Ectodermal cell (in vitro differentiated cells): ENCODE results near the gene ATP5IF1.

Experiments
- H3K27ac ChIP-seq: 2 replicates; pipeline ENCODE4 v1.7.0; 2013; ENCODE audit warnings: mild to moderate bottlenecking, low read depth, low read length; ENCODE audit not compliant: insufficient read depth, poor library complexity, severe bottlenecking
- H3K27me3 ChIP-seq: 2 replicates; pipeline ENCODE4 v1.7.0; 2013; ENCODE audit warnings: mild to moderate bottlenecking, low read length; ENCODE audit not compliant: insufficient read depth, control insufficient read depth, poor library complexity, severe bottlenecking
- H3K36me3 ChIP-seq: one replicate; pipeline ENCODE4 v1.7.0; 2013; ENCODE audit warnings: low read length; ENCODE audit not compliant: control insufficient read depth, insufficient read depth
- H3K4me1 ChIP-seq: one replicate; pipeline ENCODE4 v1.7.0; 2013; ENCODE audit warnings: low read length; ENCODE audit not compliant: control insufficient read depth, insufficient read depth
- H3K4me3 ChIP-seq: 2 replicates; pipeline ENCODE4 v1.7.0; 2013; ENCODE audit warnings: low read depth, low read length, control low read depth; ENCODE audit not compliant: insufficient read depth
- H3K9me3 ChIP-seq: 2 replicates; pipeline ENCODE4 v1.7.0; 2013; ENCODE audit warnings: mild to moderate bottlenecking, low read length, moderate library complexity; ENCODE audit not compliant: control insufficient read depth
- WGBS, 2 experiments: methylation state at CpG; one replicate each; pipeline ENCODE4 v1.1.7; 2013; ENCODE audit warnings: missing lambda C conversion rate in 2 of 2; 5-methylcytosine and 5-hydroxymethylcytosine counted together

The ATP5IF1 gene

DNA sequence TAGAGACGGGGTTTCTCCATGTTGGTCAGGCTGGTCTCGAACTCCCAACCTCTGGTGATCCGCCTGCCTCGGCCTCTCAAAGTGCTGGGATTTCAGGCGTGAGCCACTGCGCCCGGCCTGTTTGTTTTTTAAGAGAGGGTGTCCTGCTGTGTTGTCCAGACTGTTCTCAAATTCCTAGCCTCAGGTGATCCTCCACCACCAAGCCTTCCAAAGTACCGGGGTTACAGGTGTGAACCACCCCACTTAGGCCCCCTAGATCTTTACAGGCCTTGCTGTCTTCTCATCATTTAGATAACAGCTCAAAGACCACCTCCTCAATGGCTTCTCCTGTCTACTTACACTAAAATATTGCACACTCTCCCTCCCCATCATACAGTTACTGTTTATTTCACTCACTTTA is 29.7 kb downstream of the ATP5IF1 start:
- Histone ChIP-seq H3K9me3 (no peaks in the 10 kb centered on the region), H3K27ac (no peak overlapping the region), H3K27me3 (no peaks in the 10 kb centered on the region), H3K36me3 (no peaks in the 10 kb centered on the region), H3K4me3 (no peak overlapping the region), H3K4me1 (peaks cover 11% of the 10 kb centered on the region)
- 80 to 83% methylated on average over 8 of the region's 8 CpGs for WGBS, 2 experiments

DNA sequence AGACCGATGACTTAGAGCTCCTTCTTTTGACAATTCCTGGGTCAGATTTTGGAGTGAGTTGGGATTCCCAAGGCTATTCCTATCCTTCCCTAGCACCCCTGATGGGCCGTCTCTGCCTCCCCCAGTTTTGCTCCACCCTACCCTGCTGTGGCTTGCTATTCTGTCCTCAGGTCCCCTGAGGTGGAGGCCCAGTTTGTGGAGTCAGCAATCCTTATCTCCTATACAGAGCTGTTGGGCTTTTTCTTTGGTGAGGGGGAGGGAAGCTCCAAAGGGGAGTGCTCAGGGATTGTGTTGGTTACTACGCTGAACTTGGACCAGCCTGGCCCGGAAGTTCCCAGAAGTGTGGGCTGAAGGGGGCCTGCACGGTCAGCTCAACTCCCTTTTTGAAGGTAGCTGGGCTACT is 31.0 kb downstream of the ATP5IF1 start:
- 32 to 40% methylated on average over 5 of the region's 5 CpGs for WGBS, 2 experiments
- Histone ChIP-seq H3K27me3 (no peaks in the 10 kb centered on the region), H3K27ac (no peak overlapping the region), H3K4me1 (peaks cover 4% of the 10 kb centered on the region), H3K4me3 (no peak overlapping the region), H3K9me3 (no peaks in the 10 kb centered on the region), H3K36me3 (no peaks in the 10 kb centered on the region)

DNA sequence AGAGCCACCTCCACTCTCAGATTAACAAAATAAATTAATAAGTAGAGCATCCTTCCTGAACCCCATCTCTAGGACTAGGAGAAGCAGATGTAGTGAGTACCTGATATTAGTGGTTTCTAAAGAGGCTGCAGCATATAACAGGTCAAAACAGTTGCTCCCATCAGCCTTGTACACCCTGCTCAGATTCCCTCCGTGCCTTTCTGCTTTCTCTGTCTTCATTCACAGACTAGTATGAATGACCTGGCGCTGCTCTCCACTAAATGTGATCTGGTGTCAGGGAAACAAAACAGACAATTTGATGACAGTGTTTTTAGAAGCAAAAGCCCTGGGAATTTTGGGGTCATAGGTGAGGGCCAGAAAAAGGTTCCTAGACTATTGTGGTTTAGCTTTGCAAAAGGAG is 31.7 kb downstream of the ATP5IF1 start:
- Histone ChIP-seq H3K4me3 (no peak overlapping the region), H3K36me3 (no peaks in the 10 kb centered on the region), H3K4me1 (peaks cover 4% of the 10 kb centered on the region), H3K27ac (no peak overlapping the region), H3K9me3 (no peaks in the 10 kb centered on the region), H3K27me3 (no peaks in the 10 kb centered on the region)
- 94 to 96% methylated on average over 2 of the region's 2 CpGs for WGBS, 2 experiments

DNA sequence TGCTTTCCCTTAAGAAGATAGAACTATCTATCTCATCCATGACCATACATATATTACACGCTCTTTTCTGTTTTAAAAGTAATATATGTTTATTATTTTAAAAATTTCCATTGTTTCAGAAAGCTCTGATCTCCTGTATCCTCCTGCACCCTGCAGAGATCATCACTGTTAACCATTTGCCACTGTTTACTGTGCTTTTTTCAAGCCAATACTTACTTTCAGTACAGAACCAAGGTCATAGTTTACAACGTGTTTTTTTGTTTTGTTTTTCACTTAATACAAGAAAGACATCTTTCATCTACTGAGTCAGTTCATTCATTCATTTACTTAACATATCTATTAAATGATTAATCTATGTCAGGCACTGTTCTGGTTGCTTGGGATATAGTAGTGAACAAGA is 33.6 kb downstream of the ATP5IF1 start:
- H3K27me3 ChIP-seq, result no peaks in the 10 kb centered on the region
- H3K4me3 ChIP-seq, result no peak overlapping the region
- no peak overlapping the region for H3K27ac ChIP-seq
- no peaks in the 10 kb centered on the region for H3K9me3 ChIP-seq
- 87 to 89% methylated on average over 1 to 2 of the region's 2 CpGs for WGBS, 2 experiments
- peaks cover 4% of the 10 kb centered on the region for H3K4me1 ChIP-seq
- H3K36me3 ChIP-seq, result peaks cover 14% of the 10 kb centered on the region

DNA sequence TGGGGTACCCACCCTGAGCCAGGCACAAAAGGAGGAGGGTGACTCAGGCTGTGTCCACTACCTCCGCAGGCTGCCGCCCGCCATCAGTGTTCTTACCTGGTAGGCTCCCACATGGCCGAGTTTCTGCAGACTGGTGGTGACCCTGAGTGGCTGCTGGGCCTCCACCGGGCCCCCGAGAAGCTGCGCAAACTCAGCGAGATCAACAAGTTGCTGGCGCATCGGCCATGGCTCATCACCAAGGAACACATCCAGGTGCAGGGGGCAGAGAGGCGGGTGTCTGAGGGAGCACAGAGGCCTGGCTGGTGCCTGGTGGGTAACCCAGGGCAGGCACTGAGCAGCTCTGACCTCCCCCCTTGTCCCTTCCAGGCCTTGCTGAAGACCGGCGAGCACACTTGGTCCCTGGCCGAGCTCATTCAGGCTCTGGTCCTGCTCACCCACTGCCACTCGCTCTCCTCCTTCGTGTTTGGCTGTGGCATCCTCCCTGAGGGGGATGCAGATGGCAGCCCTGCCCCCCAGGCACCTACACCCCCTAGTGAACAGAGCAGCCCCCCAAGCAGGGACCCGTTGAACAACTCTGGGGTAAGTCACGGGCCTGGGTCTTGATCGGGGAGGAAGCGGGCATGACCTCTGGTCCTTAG is 36.4 kb downstream of the ATP5IF1 start:
- WGBS, 2 experiments, result 94 to 97% methylated on average over 20 of the region's 20 CpGs
- H3K27me3 ChIP-seq, result no peaks in the 10 kb centered on the region
- H3K9me3 ChIP-seq, result no peaks in the 10 kb centered on the region
- H3K4me1 ChIP-seq, result no peaks in the 10 kb centered on the region
- H3K36me3 ChIP-seq, result peaks cover 20% of the 10 kb centered on the region
- no peak overlapping the region for H3K4me3 ChIP-seq
- H3K27ac ChIP-seq, result no peak overlapping the region

DNA sequence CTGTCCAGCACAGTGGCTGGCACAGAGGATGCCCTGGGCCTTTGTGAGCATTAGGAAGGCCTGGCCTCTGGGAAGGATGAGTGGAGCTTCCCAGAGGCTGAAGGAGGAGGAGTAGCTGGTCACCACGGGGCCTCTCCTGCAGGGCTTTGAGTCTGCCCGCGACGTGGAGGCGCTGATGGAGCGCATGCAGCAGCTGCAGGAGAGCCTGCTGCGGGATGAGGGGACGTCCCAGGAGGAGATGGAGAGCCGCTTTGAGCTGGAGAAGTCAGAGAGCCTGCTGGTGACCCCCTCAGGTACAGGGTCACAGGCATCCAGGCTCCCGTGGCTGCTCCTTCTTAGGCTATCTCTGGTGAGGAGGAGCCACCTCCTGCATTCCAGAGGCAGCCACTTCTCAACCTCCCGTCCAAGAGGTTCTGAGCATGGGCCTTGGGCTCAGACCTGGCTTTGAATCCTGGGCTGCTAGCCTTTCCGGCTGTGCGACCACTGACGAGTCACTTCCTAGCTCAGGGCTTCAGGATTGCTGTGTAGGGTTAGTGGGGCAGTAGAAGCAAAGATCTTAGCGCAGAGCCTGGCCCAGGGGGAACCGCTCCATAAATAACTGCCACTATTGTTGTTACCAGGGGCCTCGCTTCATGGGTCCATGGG is 37.4 kb downstream of the ATP5IF1 start:
- no peak overlapping the region for H3K4me3 ChIP-seq
- H3K9me3 ChIP-seq, result no peaks in the 10 kb centered on the region
- H3K4me1 ChIP-seq, result no peaks in the 10 kb centered on the region
- H3K27me3 ChIP-seq, result no peaks in the 10 kb centered on the region
- 84 to 89% methylated on average over 17 of the region's 17 CpGs for WGBS, 2 experiments
- H3K36me3 ChIP-seq, result peaks cover 20% of the 10 kb centered on the region
- H3K27ac ChIP-seq, result no peak overlapping the region

DNA sequence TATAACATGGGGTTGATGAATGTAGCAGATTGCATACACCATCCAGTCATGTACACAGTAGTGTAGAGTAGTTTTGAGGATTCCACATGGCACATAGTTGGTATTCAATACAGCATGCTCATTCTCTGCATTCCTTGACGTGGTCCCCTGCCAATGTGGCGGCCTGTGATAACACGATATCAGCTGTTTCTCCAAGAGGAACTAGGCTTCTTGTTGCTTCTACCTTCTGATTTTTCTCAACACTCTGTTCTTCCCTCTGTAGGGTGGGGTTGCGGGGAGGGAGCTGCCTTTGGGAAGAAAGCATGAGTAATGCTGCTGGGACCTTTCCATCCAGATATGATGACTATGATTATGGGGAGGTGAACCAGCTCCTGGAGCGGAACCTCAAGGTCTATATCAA is 42.8 kb downstream of the ATP5IF1 start:
- Histone ChIP-seq H3K36me3 (peaks cover 25% of the 10 kb centered on the region), H3K27me3 (no peaks in the 10 kb centered on the region)
- WGBS, 2 experiments, result 93 to 95% methylated on average over 5 of the region's 5 CpGs

DNA sequence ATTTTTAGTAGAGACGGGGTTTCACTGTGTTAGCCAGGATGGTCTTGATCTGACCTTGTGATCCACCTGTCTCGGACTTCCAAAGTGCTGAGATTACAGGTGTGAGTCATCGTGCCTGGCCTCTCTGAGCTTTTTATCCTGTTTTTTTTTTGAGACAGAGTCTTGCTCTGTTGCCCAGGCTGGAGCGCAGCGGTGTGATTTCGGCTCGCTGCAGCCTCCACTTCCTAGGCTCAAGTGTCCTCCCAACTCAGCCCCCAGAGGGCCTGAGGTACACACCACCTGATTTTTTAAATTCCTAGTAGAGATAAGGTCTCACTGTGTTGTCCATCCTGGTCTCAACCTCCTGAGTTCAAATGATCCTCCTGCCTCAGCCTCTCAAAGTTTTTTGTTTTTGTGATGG is 43.8 kb downstream of the ATP5IF1 start:
- Histone ChIP-seq H3K36me3 (peaks cover 15% of the 10 kb centered on the region), H3K27me3 (no peaks in the 10 kb centered on the region), H3K4me3 (no peak overlapping the region), H3K9me3 (no peaks in the 10 kb centered on the region), H3K4me1 (no peaks in the 10 kb centered on the region), H3K27ac (no peak overlapping the region)
- WGBS, 2 experiments, result 91 to 95% methylated on average over 7 of the region's 7 CpGs

More for the DNA sequence above, 42.8 kb downstream of the ATP5IF1 start:
- H3K9me3 ChIP-seq, result no peaks in the 10 kb centered on the region
- H3K4me1 ChIP-seq, result no peaks in the 10 kb centered on the region
- no peak overlapping the region for H3K27ac ChIP-seq
- no peak overlapping the region for H3K4me3 ChIP-seq

DNA sequence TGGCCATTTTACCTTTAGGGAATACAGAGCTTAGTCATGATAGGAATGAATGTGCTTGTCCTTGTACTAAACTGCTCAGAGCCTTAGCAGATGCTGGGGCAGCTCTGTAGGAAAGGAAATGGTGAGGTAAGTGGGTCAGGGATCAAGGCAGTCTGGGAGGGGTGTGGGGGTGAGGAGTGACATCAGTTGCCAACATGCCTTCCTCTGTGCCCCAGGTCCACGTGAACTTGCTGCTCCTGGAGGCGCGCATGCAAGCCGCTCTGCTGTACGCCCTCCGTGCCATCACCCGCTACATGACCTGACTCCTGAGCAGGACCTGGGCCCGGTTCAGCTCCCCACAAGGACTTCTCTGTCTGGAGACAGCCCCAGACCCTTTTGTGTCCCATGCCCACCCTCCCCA is 44.6 kb downstream of the ATP5IF1 start:
- Histone ChIP-seq H3K27me3 (no peaks in the 10 kb centered on the region), H3K4me1 (no peaks in the 10 kb centered on the region), H3K27ac (no peak overlapping the region), H3K36me3 (peaks cover 10% of the 10 kb centered on the region), H3K4me3 (no peak overlapping the region), H3K9me3 (no peaks in the 10 kb centered on the region)
- 96 to 98% methylated on average over 8 of the region's 8 CpGs for WGBS, 2 experiments

DNA sequence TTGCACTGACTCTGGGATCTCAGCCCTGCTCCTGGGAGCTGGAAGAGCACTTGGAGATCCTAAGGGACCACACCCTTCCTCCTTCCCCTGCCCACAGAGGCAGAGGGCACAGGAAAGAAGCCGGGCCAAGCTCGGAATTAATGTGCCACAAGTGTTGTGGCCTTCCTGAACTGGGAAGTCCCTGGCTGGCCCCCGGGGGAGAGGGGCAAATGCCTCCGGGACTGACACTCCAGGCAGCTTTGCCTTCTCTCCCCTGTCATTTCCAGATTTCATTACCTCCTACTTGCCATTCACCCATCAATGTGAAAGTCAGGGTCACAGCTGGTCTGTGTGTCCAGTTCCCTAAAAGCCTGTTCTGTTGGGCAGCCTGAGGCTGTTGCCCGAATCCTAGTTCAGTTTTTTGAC is 45.1 kb downstream of the ATP5IF1 start:
- Histone ChIP-seq H3K27ac (no peak overlapping the region), H3K9me3 (no peaks in the 10 kb centered on the region), H3K4me1 (no peaks in the 10 kb centered on the region), H3K4me3 (no peak overlapping the region), H3K36me3 (peaks cover 10% of the 10 kb centered on the region), H3K27me3 (no peaks in the 10 kb centered on the region)
- WGBS, 2 experiments, result 94% methylated on average over 5 of the region's 5 CpGs
